GM18951 (cell line): ENCODE data around the gene HSPG2.
"Not testable (repeated sequence)": the region's sequence is repeated elsewhere in the genome, so short reads cannot be mapped to it uniquely, and the experiment has no call there.

Experiments
- POLR2A ChIP-seq: IDR thresholded peaks from 4 replicates; pipeline ENCODE4 v1.6.1; 2011; ENCODE audit warnings: mild to moderate bottlenecking; ENCODE audit not compliant: insufficient read length, insufficient read depth; ENCODE audit errors: extremely low read depth
- in situ Hi-C: fragments of 300-500 bp; cut with MboI; formaldehyde crosslinking; loops from one replicate; pipeline ENCODE4 v1.12.0; 2022; ENCODE audit warnings: low sequenced_read_pairs, mixed read lengths, inconsistent platforms; ENCODE audit not compliant: unreplicated experiment

The HSPG2 gene

GRCh38 chr1:21811875-21812305, 125.2 kb downstream of the HSPG2 start, which contains the start of gene LDLRAD2:
Gene LDLRAD2 (plus strand): TSS chr1:21812265. CDS start chr1:21812452, 187 bp downstream.
- in situ Hi-C loops: no loop called here
- TF ChIP-seq POLR2A: no peak

DNA sequence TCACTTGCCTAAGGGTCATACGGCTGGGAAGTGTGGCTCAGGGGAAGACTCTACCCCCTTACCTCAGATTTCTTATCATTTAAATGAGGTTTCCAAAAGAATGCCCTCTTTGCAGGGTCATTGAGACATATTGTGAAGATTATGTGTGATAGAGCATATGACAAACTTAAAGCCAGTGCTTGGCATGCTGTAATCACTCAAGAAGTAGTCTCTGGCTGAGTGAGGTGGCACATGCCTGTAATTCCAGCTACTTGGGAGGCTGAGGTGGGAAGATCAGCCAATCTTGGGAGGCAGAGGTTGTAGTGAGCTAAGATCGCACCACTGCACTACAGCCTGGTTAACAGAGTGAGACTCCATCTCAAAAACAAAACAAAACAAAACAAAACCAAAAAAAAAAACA, 132.6 kb downstream of the HSPG2 start:
- in situ Hi-C loops: no loop called here
- TF ChIP-seq POLR2A: no peak

DNA sequence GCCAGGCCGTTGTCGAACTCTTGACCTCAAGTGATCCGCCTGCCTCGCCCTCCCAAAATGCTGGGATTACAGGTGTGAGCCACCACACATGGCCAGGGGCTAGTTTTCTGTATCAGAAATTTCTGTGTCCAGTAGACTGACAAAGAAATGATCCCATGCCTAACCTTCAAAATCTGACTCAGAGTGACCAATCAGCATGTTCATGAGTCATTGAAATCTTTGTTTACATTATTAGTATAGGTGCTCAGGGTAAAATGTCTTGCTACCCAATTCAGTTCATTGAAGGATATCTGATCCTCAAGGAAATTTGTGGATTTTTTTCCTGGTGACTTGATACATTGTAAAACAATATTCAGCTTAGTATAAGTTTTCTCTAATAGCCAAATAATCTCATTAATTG, 136.0 kb downstream of the HSPG2 start:
- in situ Hi-C loops: no loop called here
- TF ChIP-seq POLR2A: no peak

DNA sequence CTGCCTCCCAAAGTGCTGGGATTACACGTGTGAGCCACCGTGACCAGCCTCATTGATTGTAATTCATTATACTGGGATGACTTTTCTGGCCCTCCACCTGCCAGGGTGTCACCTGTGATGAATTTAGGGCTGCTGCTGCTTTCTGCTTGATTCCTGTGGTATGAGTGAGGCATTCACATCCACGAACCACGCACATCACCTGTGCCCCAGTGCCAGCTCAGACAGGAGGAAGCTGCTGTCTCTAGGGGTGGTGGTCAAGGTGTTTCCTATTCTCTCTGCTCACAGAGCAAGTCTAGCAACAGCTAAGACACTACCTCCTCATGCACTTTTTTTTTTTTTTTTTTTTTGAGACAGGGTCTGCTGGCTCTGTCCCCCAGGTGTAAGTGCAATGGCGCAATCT, 137.4 kb downstream of the HSPG2 start:
- TF ChIP-seq POLR2A: no peak
- in situ Hi-C loops: no loop called here

DNA sequence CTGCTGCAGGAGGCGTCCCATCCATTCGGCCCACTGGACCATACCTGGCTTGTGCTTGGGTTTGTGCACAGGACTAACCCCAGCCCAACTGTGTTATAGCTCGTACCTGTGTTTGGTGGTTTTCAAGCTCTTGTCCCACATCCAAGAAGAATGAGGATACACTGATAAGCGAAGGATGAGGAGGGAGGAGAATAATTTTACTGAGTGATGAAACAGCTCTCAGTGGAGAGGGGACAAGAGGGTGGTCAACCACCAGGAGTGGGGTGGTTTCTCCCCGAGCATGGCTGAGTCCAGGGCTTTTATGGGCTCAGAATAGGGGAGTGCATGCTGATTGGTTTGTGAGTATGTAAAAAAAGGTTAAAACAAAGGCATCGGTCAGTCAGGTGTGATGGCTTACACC, 142.0 kb downstream of the HSPG2 start:
- TF ChIP-seq POLR2A: no peak
- in situ Hi-C loops: no loop called here

DNA sequence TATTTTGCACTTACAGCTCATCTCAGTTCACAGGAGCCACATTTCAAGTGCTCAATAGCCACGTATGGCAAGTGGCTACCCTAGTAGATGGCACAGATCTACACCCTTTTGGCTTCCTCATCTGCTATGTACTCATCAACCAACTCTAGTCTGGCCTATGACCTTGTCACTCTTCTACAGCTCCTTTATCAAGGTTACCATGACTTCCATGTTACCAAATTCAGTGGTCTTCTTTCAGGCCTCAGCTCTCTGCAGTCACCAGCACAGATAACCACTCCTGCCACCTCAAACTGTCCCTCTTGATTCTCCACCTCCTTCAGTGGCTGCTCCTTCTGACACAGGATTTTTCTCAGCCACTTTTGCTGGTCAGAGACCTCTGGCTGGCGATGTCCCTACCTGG, 142.5 kb downstream of the HSPG2 start:
- no peak for TF ChIP-seq POLR2A
- in situ Hi-C loops: no loop called here

- no peak for TF ChIP-seq POLR2A
- in situ Hi-C loops: no loop called here
Measured at GRCh38 chr1:21793104-21793503, 144.0 kb downstream of the HSPG2 start.

DNA sequence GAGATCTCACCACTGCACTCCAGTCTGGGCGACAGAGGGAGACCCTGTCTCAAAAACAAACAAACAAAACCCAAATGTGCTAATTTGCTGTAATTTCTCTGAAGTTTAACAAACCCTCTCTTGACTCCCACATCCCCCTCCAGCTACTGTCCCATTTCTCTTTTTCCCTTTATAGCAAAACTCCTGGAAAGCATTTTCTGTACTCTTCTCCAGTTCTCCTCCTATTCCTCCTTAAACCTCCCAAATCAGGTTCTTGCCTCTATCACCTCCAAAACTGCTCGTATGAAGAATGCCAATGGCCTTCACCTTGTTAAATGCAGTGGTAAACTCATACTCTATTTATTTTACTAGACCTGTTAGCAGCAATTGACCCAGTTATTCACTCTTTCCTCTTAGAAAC, 150.5 kb downstream of the HSPG2 start:
- in situ Hi-C loops: no loop called here
- TF ChIP-seq POLR2A: no peak

GRCh38 chr1:21785764-21786163, 151.3 kb downstream of the HSPG2 start:
- in situ Hi-C loops: not testable (repeated sequence)

DNA sequence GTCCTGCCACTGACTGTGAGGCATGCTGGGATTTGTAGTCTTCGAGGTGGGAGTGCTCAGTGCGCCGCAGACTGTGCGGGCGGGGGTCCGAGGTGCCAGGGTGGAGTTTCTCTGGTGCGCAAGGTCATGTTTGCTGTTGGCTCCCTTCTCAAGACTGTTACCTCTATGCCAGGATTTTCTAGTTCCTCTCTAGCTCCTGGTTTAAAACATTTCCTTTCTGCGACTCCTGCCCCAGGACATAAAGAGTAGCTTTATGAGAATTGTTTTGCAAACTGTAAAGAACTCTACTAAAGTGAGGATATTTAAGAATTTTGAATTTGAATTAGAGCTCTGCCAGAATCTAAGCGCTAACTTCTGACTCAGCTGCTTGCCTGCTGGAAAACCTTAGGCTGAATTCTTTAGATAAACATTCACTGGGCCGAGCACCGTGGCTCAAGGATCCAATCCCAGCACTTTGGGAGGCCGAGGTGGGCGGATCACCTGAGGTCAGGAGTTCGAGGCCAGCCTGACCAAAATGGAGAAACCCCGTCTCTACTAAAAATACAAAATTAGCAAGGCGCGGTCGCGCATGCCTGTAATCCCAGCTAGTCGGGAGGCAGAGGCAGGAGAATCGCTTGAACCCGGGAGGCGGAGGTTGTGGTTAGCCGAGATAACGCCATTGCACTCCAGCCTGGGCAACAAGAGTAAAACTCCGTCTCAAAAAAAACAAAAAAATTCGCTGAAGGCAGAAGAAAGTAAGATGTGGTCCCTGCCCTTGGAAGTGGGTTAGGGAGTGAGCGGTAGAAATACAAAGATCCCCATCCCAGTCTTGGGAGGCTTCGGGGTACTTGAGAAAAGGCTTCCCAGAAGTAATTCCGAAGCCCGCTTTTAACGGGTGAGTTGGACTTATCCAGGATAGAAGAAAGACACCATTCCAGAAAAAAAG, 153.2 kb downstream of the HSPG2 start:
- TF ChIP-seq POLR2A: no peak
- in situ Hi-C loops: no loop called here

GRCh38 chr1:21782868-21783678, 154.0 kb downstream of the HSPG2 start, which contains the start of gene USP48:
Gene USP48 (minus strand): TSS chr1:21783149. CDS start chr1:21782957, 192 bp downstream.
- in situ Hi-C loops: no loop called here
- peak; percentile 98 for TF ChIP-seq POLR2A

- in situ Hi-C loops: no loop called here
- TF ChIP-seq POLR2A: no peak
Measured at GRCh38 chr1:21782349-21782867, 154.7 kb downstream of the HSPG2 start.

GRCh38 chr1:21781815-21782348, 155.2 kb downstream of the HSPG2 start:
- peak; percentile 23 for TF ChIP-seq POLR2A
- in situ Hi-C loops: no loop called here
